NCI-H2227 treated with DMSO at 0.1 percent for 48 hours (cell line): ENCODE data around the gene LEFTY2.
"Not testable (repeated sequence)": the region's sequence is repeated elsewhere in the genome, so short reads cannot be mapped to it uniquely, and the experiment has no call there.

Experiments used
- DNase-seq: peaks from one replicate; lab custom pipeline; 2025; lab: John Stamatoyannopoulos, UW

The LEFTY2 gene

GRCh38 chr1:225899044-225899925 lies 41.7 kb downstream of the LEFTY2 start:
- DNase-seq = no peak

GRCh38 chr1:225897595-225898514 lies 43.2 kb downstream of the LEFTY2 start:
- no peak for DNase-seq

GRCh38 chr1:225896937-225897549 lies 44.0 kb downstream of the LEFTY2 start:
- no peak for DNase-seq

- DNase-seq = no peak
Measured at GRCh38 chr1:225896494-225896893, 44.5 kb downstream of the LEFTY2 start.

- no peak for DNase-seq
Measured at GRCh38 chr1:225892307-225892706, 48.7 kb downstream of the LEFTY2 start.

- no peak for DNase-seq
Measured at GRCh38 chr1:225891229-225891972, 49.6 kb downstream of the LEFTY2 start.

GRCh38 chr1:225890346-225891228 lies 50.4 kb downstream of the LEFTY2 start:
- no peak for DNase-seq

- no peak for DNase-seq
Measured at GRCh38 chr1:225889743-225890142, 51.3 kb downstream of the LEFTY2 start.

GRCh38 chr1:225888898-225889601 lies 52.0 kb downstream of the LEFTY2 start, which contains the start of gene LEFTY1:
Gene LEFTY1 (minus strand): TSS chr1:225889146. CDS start chr1:225889066, 80 bp downstream.
- DNase-seq = no peak

GRCh38 chr1:225888289-225888897 lies 52.6 kb downstream of the LEFTY2 start:
- no peak for DNase-seq

- not testable (repeated sequence) for DNase-seq
Measured at GRCh38 chr1:225887554-225888288, 53.3 kb downstream of the LEFTY2 start.

GRCh38 chr1:225887030-225887314 lies 54.0 kb downstream of the LEFTY2 start:
- no peak for DNase-seq
